ENCODE results near the gene MMP24OS.

- TF ChIP-seq POLR2A (IDR thresholded peaks at IDR 0.05; ENCODE audit: low read length), result no peak
- no peak for TF ChIP-seq GATA1 (IDR thresholded peaks at IDR 0.05; ENCODE audit: low read depth, low read length)
Observed at GRCh38 chr20:35327074-35327976, 49.4 kb upstream of the MMP24OS start.
